Activated gamma-delta T cell treated with Interleukin-2 at 50 U/mL for 16 hours (primary cell): ENCODE data around the gene MFF.
"Not testable (repeated sequence)": the region's sequence is repeated elsewhere in the genome, so short reads cannot be mapped to it uniquely, and the experiment has no call there.

Source experiments
- DNase-seq: peaks from one replicate; pipeline ENCODE4 v3.0.0-alpha.2; 2020

The MFF gene

DNA sequence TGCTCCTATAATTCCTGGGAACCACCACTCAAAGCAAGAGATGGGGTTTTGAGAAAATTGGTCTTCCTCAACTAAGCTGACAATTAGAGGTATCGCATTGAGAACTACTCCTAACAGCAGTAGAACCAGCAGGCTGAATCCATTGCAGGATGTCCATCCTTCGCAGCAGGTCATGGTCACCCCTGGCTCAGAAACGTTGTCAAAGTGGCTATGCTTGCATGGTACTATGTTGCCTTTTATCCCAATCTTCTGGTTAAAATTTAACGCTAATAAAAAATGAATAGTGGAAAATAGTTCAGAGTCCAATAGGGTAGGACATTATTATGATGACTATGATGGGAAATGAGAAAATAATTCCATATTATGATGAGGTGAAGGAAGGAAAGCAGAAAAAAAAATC is 54.0 kb downstream of the MFF start, which contains the start of gene TM4SF20:
TM4SF20 (minus strand) TSS at position 212 of the 400 bp plus-strand sequence; CDS start at position 174, 38 bp downstream.
- DNase-seq = no peak

DNA sequence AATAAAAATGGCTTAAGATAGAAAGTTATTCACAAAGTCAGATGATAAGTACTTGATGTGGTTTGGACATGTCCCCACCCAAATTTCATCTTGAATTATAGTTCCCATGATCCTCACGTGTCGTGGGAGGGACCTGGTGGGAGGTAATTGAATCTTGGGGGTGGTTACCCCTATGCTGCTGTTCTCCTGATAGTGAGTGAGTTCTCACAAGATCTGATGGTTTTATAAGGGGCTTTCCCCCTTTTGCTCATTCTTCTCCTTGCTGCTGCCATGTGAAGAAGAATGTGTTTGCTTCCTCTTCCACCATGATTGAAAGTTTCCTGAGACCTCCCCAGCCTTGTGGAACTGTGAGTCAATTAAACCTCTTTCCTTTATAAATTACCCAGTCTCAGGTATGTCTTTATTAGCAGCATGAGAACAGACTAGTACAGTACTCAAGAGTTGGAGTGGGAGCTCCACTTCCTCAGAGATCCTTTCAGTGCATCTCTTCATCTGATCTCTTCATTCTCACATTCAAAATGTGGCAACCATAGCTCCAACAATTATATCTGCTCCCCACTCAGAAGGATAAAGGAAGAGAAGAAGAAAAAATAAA is 57.3 kb downstream of the MFF start:
- DNase-seq = not testable (repeated sequence)

DNA sequence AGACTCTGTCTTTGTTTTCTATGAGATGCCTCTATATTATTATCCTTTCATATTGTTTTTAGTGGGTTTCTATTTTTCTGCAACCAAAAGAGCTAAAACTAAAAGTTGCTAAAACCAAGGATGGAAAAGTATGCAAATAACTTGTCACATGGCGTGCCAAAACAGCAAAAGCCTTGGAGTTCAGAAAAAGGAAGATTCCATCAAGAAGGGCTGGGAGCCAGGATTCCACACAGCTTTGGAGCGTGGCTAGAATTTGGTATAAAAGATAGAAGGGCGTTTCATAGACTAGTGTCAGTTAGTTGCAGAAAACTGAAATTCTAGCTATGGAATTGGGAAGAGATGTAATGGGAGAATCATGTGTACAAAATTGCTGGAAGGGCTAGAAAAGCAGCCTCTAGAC is 58.6 kb downstream of the MFF start:
- DNase-seq = no peak

DNA sequence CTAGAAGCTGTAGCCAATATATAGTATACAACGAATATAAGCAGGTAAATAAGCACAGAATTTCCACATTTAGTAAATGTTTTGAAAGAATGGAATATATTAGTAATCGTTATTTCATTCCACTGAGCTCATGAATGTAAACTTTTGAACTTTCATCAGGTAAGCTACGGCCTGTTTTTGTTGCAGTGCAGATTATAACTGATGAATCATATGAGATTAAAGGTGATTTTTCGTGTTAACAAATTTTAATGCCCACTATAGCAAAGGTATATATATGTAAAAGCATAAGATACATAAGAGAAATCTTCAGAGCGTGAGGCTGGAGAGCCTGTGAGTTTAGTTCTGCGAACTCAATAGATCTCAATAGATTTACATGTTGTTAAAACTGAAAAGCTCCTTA is 61.6 kb downstream of the MFF start:
- no peak for DNase-seq

DNA sequence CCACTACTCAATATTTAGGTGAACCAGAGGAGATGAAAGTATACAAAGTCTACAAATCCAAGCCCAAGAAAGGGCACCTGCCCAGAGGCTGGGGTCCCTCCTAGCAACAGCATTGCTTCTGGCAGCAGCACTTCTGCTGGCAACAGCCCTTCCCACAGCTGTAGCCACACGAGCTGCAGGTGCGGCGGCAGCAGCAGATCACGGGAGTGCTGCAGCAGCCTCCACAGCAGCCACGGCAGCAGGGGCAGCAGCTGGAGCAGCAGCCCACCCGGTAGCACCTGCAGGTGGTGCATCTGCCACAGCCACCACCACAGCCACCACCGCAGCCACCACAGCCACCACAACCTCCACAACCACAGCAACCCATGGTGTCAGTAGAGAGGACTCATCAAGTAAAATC is 62.5 kb downstream of the MFF start, which contains the start of gene SCYGR1:
SCYGR1 (minus strand) TSS at position 367 of the 400 bp plus-strand sequence; CDS start at position 367, 0 bp downstream.
- DNase-seq = not testable (repeated sequence)

DNA sequence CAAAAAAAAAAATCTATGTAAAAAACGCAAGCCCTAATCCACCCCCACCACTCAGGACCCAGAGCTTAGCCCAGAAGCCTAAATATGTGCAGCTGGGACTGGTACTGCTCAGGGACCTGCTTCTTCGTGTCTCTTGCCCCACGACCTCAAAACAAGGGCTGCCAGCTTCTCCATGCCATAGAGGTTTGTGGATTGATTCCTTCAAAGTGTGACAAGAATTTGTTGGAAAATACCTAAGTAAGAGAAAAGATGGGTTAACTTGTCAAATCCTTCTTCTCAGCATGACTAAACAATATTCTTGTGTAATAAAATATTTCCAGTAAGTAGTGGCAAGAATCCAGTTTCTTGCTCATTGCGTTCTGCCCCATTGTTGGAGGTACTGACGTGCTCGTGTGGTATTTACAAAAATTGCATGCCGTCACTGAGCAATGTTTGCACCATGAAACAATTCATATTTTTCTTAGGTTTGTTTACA is 63.5 kb downstream of the MFF start:
- no peak for DNase-seq

DNA sequence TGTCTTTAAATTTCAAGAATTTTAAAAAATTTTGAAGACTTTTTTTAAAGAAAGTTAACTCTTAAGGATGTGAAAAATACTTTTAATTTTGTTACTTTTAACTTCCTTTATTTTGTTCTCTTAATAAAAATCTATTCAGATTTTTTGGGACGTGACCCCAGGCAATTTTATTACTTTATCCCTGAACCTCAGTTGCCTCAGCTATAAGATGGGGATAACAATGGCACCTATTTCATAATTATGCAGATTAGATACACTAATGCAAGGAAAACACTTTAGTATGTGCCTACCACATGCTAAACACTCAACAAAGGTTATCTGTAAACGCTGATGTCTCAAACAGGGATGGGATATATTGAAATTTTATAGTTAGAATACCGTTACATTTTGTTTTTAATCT is 64.2 kb downstream of the MFF start:
- no peak for DNase-seq

DNA sequence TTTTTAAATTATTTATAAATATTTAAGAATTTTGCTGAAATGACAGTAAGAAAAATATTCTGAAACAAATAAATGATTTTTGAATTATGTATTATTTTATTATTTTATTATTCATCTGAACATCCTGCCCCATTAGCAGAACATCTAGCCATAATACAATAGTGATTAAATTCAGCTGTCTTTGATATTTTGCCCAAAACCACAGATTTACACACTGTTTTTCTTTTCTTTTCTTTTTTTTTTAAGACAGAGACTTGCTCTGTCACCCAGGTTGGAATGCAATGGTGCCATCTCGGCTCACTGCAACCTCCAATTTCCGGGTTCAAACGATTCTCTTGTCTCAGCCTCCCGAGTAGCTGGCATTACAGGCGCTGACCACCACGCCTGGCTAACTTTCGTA is 64.6 kb downstream of the MFF start:
- DNase-seq = no peak

DNA sequence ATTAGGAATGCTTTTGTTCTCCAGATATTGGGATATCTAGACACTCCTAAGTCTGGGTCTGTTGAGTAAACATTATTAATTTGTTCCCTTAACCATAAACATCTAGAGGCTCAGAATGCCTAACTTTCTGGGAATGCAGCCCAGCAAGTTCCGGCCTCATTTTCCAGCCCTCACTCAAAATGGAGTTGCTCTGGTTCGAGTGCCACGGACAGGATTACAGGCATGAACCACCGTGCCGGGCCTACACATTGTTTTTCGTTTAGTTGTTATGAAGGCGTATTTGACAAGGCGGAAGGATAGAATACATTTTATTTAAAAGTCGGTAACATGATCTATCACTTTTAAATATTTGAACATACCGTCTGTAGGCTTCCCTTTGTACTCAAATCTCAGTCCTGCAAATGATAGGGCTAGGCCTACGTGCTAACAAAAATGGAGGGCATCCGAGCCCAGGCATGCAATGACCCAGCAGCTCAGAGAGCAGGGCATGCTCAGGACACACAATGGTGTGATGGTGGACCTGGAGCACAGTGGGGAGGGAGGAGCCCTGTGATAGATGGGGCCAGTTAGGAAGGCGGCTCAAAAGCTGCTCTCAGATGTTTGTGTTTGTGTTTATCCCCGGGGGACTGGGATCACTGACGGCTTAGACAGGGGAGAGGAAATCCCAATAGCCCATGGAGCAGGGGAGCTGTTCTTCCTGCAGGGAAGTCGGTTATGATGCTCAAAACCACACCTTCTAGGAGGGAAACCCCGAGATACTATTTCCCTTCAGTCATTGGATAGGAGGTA is 65.6 kb downstream of the MFF start:
- no peak for DNase-seq

DNA sequence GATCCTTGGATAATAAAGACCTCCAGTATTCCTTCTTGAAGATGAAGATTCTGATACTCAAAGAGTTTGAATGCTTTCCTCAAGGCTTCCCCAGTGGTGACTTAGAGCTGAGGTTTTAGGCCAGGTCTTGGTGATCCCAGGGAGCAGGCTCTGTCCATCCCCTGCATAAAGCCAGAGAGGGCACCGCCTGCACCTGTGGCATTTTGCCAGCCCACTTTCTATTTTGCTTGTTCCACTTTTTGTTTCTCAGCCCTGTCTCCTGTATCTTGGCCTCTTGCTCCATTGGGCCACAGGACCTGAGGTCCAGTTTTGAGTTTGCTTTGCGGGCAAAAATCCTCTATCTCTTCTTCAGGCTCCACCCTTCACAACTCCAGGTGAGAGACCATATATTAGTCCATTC is 69.3 kb downstream of the MFF start:
- DNase-seq = no peak

DNA sequence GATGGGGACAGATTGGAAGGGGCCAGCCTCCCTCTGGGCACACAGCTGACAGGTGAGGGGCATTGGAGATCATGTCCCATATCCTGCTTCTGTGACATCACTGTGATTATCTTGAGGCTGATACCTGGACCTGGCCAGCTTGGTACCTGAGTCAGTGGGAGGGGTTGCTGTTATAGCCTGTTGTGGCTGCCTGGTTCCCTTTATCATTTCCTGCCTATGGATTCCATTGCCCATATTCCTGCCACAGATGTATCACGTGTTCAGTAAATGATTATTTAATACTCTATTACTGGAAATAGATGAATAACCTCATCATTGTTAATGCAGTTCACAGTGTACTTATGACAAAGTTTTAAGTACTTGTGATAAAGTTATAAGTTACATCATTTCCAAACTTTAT is 70.5 kb downstream of the MFF start:
- DNase-seq = no peak

DNA sequence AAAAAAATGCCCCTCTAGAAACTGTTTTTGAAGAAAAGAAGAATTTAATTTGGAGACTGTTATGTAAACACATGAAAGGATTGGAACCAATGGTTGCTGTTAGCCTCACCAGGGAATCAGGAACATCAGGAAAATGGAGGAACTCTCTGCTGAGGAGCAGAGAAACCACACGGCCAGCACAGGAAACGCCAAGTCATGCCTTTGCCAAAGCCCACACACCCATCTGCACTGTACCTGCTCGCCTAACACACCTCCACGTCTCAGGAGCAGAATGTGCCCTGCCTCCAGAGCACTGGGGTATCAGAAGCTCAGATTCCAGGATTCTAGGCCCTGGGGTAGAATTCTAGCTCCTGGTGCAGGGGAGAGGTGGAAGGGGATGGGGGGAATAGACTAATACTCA is 72.5 kb downstream of the MFF start:
- DNase-seq = no peak

DNA sequence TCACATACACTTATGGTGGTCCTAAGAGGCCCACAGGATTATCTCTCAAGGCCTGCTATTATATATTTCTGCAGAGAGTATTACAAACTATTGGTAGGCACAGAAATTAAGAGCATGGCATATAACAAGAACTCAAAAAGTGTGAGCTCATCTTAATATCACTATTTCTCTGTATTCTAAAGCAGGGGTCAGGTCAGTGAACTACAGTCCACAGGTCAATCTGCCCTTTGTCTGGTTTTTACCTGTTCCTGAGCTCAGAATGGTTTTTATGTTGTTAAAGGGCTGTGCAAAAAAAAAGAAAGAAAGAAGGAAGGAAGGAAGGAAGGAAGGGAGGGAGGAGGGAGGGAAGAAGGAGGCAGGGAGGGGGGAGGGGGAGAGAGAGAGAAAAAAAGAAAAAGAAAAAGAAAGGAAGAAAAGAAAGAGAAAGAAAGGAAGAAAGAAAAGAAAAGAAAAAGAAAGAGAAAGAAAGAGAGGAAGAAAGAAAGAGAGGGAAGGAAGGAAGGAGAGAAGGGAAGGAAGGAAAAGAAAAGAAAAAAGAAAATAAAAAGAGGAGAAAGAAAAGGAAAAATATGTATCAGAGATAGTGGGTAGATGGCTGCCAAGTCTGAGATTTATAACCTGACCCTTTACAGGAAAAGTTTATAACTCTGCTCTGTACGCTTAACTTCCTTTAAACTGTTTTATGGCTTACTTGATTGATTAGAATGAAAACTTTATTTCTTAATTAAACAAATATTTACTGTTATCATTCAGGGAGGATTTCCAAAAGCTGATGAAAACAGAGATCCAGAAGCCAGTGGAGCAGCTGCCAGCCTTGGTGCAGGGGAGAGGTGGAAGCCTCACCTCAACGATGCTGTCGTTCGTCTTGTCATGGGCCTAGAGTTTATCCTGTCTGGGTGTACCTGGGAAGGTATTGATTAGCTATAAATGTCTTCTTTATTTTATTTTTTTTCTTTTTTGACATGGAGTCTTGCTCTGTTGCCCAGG is 73.9 kb downstream of the MFF start:
- DNase-seq = no peak

DNA sequence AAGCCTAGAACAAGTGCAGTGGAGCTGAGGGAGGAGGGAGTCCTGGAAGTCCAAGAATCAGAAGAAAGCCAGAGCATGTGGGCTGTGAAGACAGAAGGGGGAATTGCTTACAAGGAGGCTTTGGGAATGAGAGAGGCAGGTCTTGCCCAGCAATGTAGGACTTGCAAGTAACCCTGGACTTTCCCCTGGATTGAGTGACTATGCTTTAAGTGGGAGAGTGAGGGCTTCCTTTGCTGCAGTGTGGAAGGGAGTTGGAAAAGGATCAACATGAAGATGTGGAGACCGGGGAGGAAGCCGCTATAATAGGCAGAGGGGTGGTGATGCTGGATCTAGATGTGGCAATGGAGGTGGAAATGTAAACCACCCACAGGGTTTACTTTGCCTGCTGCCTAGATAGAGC is 76.5 kb downstream of the MFF start:
- DNase-seq = no peak

DNA sequence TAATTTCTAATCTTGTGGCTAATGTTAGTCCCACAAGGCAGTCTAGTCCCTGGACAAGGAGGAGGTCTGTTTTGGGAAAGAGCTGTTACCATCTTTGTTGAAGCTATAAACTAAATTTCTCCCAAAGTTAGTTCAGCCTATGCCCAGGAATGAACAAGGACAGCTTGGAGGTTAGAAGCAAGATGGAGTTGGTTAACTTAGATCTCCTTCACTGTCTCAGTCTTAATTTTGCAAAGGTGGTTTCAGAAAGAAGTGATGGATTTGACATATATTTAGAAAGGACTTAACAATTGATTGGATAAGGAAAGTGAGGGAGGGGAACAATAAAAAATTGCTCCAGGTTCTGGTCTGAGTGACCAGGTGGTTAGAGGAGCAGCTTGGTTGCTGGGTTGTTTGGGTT is 77.3 kb downstream of the MFF start:
- DNase-seq = no peak

DNA sequence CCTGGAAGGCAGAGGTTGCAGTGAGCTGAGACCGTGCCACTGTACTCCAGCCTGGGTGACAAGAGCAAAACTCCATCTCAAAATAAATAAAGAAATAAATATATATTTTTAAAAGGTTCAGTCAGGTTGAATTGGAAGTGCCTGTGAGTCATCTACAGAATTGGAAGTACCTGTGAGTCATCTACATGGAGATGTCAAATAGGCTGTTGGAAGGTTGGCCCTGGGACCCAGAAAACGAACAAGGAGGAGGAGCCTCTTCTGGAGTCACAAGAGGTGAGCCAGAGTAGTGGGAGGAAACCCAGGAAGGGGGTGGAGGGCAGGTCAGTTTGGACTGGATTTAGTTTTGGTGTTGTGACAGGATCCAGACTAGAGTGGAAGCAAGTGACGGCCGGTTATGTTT is 77.9 kb downstream of the MFF start:
- DNase-seq = no peak

DNA sequence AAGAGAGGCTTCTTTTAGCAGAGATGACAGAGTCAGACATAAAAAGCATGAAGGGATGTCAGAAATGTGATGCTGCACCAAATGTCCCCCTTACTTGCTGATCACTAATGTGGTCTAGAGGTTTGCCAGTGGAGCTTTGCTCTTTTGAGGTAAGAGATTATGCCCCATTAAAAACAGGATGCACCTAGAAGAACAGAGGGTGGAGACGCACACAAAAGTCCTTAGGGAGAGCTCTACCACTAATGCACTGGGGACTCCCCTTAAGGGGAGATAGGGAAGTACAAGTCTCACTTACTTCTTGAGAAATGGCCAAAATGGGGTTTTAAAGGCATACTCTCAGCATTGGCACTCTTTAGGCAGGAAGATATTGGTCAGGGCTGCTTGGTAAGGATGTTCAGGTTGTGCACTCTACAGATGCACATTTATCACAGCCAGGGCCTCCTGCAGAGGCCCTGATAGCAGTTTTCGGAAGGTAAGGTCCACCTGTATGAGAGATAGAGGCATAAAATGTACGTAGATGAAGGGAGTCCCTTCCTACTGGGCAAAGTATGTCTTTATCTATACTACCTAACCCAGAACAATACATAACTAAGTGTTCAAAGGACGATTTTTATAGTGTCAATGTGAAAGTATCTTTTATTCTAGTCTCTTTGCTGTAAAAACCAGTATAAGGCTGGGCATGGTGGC is 79.7 kb downstream of the MFF start:
- no peak for DNase-seq

DNA sequence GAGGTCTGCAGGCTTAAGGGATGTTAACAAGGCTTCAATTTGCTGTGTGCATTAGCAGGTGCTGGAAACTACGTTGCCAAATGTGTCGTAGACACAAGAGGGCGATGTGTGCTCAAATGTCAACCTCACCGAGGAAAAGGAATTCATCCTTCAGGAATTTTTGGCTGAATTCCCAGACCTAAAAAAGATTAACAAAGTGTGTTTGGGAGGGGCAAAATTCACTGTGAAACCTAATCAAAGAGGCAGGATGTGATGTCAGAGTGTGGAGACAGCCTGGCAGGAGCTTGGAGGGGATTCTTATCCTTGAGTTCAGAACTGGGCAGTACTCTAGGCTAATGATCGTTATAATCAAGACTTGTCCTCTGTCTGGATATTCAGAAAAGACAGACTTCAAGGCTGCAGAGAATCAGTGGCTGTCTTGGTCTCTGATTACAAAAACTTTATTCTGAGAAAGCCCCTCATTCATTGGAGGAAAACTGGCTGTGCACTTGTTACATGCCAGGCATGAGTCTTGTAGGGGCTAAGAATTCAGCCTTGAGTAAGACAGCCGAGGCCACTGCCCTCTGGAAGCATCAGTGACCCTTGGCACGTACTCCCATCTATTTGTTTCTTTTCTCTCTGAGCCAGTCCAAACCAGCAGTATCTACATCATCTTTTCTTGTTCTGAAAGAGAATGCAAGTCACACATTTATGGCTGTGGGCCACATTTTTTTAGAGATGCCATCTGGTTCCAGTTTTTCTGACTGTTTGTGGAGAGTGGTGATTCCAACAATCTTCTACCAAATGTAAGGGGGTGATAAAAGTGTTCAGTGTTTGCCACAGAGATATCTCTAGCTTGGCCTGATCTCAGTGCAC is 81.4 kb downstream of the MFF start:
- no peak for DNase-seq
